ENCODE data around the gene ANKRD27. TPM values are rescaled to one million over a fixed set of nuclear protein-coding genes. Genes with fewer than 3 reads are reported as not detected.

Gene ANKRD27
- total and polyA plus RNA-seq, 7 donors, result 6.3 to 43.3 (median 16.9) TPM

GRCh38 chr19:32626969-32627368 is 48.0 kb downstream of the ANKRD27 start:
- H3K27ac ChIP-seq, result no peak overlapping the region
- no peaks in the 10 kb centered on the region for H3K9me3 ChIP-seq
- H3K36me3 ChIP-seq (ENCODE audit: insufficient read depth in 1 of 2, low read depth in 1 of 2), result peaks cover 0 to 100% of the 10 kb centered on the region in 2 donors
- DNase-seq, result no peak
- H3K27me3 ChIP-seq (ENCODE audit: insufficient read depth in 3 of 3, low read length in 2 of 3), result no peaks in the 10 kb centered on the region
- no peak for ATAC-seq
- intact Hi-C loops (cut with DNase I), result no loop called here
- TF ChIP-seq CTCF (IDR thresholded peaks at IDR 0.05), result no peak
- H3K4me3 ChIP-seq, result no peak overlapping the region
- no peaks in the 10 kb centered on the region for H3K4me1 ChIP-seq
- WGBS, 3 donors, result 94 to 98% (median 97%) methylated on average over 4 of the region's 4 CpGs

GRCh38 chr19:32624410-32624809 is 50.6 kb downstream of the ANKRD27 start:
- Histone ChIP-seq H3K27me3 (ENCODE audit: insufficient read depth in 3 of 3, low read length in 2 of 3) (no peaks in the 10 kb centered on the region), H3K27ac (no peak overlapping the region), H3K4me1 (no peaks in the 10 kb centered on the region), H3K4me3 (no peak overlapping the region), H3K36me3 (ENCODE audit: insufficient read depth in 1 of 2, low read depth in 1 of 2) (peaks cover 0 to 100% of the 10 kb centered on the region in 2 donors), H3K9me3 (no peaks in the 10 kb centered on the region)
- no peak for TF ChIP-seq CTCF (IDR thresholded peaks at IDR 0.05)
- 84 to 93% (median 85%) methylated on average over 6 of the region's 6 CpGs for WGBS, 3 donors
- DNase-seq (no peak), ATAC-seq (no peak)
- intact Hi-C loops (cut with DNase I), result no loop called here

GRCh38 chr19:32622002-32622401 is 53.0 kb downstream of the ANKRD27 start:
- Histone ChIP-seq H3K4me3 (no peak overlapping the region), H3K9me3 (no peaks in the 10 kb centered on the region), H3K27ac (no peak overlapping the region), H3K4me1 (no peaks in the 10 kb centered on the region), H3K27me3 (ENCODE audit: insufficient read depth in 3 of 3, low read length in 2 of 3) (no peaks in the 10 kb centered on the region), H3K36me3 (ENCODE audit: insufficient read depth in 1 of 2, low read depth in 1 of 2) (peaks cover 0 to 100% of the 10 kb centered on the region in 2 donors)
- WGBS, 3 donors, result 69 to 78% (median 75%) methylated on average over 12 of the region's 12 CpGs
- intact Hi-C loops (cut with DNase I), result no loop called here
- TF ChIP-seq CTCF (IDR thresholded peaks at IDR 0.05), result no peak
- DNase-seq, result no peak
- no peak for ATAC-seq

GRCh38 chr19:32619051-32619685 is 55.8 kb downstream of the ANKRD27 start:
- Histone ChIP-seq H3K27ac (no peak overlapping the region), H3K4me1 (no peaks in the 10 kb centered on the region), H3K36me3 (ENCODE audit: insufficient read depth in 1 of 2, low read depth in 1 of 2) (peaks cover 0 to 100% of the 10 kb centered on the region in 2 donors), H3K27me3 (ENCODE audit: insufficient read depth in 3 of 3, low read length in 2 of 3) (no peaks in the 10 kb centered on the region), H3K9me3 (no peaks in the 10 kb centered on the region), H3K4me3 (no peak overlapping the region)
- WGBS, 3 donors, result 87 to 91% (median 90%) methylated on average over 23 of the region's 23 CpGs
- intact Hi-C loops (cut with DNase I), result no loop called here
- no peak for DNase-seq
- no peak for ATAC-seq
- no peak for TF ChIP-seq CTCF (IDR thresholded peaks at IDR 0.05)

- no peaks in the 10 kb centered on the region for H3K27me3 ChIP-seq (ENCODE audit: insufficient read depth in 3 of 3, low read length in 2 of 3)
- intact Hi-C loops (cut with DNase I), result no loop called here
- no peak overlapping the region for H3K27ac ChIP-seq
- no peaks in the 10 kb centered on the region for H3K9me3 ChIP-seq
- 86 to 90% (median 87%) methylated on average over 11 of the region's 11 CpGs for WGBS, 3 donors
- peaks cover 2 to 99% of the 10 kb centered on the region in 2 donors for H3K36me3 ChIP-seq (ENCODE audit: insufficient read depth in 1 of 2, low read depth in 1 of 2)
- ATAC-seq (no peak), DNase-seq (no peak)
- no peaks in the 10 kb centered on the region for H3K4me1 ChIP-seq
- no peak overlapping the region for H3K4me3 ChIP-seq
- no peak for TF ChIP-seq CTCF (IDR thresholded peaks at IDR 0.05)
These were observed 59.4 kb downstream of the ANKRD27 start for GRCh38 chr19:32615569-32615968.

Measured in psoas muscle (tissue), 8 donors.